Activated CD8-positive, alpha-beta memory T cell treated with anti-CD3 and anti-CD28 coated beads for 48 hours (primary cell): ENCODE measurements around the gene LINC00305.

Source experiments
- DNase-seq, 3 experiments: peaks; one replicate each; pipeline ENCODE4 v3.0.0-alpha.2; 2020; ENCODE audit warnings: low read depth in 2 of 3, low spot score in 2 of 3

Gene LINC00305

DNA sequence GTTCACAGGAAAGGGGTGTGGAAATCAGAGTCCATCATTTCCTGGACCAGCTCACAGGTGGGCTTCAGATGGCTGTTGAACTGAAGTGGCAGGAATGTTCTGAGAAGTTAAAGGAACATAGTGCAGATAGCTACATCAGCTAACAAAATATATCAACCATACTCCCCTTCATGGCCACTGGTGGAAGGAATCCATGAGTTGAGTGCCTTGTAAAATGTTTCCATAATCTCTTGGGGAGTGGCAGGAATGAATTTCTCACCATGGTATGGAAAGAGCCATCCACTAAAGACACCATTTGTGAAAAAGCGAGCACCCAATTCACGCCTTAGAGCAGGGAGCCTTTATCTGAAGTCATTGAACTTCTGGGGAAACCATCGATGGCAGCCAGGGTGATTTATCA is at the start of gene LINC00305:
Gene LINC00305 (minus strand): TSS at position 101 of the 400 bp plus-strand sequence.
- no peak for DNase-seq

GRCh38 chr18:64191069-64191468 is 42.2 kb upstream of the LINC00305 start:
- DNase-seq: no peak

DNA sequence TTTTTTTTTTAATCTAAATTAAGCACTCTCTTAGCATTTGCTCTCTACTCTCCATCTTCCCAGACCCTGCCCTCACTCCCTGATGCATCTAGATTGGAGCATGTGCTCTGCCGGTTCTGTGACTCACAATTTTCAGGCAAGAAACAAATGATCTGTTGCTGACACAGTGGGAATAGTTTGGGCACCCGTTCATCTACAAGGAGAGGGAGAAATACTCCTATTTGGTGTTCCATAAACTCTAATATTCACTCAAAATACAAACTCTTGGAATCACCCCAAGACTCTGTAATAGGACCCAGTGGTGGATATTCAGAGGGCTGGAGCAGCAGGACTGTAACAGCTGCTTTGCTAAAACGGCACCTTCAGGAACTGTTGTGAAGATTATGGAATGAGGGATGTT is 37.1 kb upstream of the LINC00305 start:
- no peak for DNase-seq

GRCh38 chr18:64183665-64184064 is 34.8 kb upstream of the LINC00305 start:
- DNase-seq: no peak

GRCh38 chr18:64180617-64181016 is 31.7 kb upstream of the LINC00305 start:
- no peak for DNase-seq

- no peak for DNase-seq
Observed at GRCh38 chr18:64180171-64180570, 31.3 kb upstream of the LINC00305 start.

- no peak for DNase-seq
Observed at GRCh38 chr18:64179556-64180080, 30.7 kb upstream of the LINC00305 start.

DNA sequence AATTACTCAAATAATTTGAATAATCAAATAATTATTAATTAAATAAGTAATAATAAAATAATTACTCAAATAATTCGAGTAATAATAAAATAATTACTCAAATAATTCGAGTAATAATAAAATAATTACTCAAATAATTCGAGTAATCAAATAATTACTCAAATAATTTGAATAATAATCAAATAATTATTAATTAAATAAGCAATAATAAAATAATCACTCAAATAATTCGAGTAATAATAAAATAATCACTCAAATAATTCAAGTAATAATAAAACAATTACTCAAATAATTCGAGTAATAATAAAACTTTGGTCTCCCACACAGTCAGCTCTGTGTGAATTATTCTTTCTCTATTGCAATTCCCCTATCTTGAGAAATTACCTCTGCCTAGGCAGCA is 30.0 kb upstream of the LINC00305 start:
- DNase-seq: no peak

DNA sequence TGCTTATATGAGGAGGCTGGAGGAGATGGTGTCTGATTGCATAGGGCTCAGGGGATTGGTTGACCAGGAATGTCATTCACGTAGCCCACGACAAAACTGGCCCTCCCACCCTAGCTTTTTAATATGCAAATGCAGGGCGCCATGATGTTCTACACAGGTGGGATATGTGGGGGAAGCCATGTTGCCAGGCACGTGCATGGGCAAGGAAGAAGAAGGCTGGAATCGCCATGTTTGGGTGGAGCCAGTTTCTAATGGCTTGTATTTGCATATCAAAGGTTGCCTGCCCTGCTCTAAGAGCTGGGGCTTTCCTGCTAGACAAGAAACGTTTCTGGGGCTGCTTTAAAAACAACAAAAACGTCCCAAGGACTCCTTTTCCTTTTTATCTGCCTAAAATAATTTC is 26.5 kb upstream of the LINC00305 start:
- no peak for DNase-seq

DNA sequence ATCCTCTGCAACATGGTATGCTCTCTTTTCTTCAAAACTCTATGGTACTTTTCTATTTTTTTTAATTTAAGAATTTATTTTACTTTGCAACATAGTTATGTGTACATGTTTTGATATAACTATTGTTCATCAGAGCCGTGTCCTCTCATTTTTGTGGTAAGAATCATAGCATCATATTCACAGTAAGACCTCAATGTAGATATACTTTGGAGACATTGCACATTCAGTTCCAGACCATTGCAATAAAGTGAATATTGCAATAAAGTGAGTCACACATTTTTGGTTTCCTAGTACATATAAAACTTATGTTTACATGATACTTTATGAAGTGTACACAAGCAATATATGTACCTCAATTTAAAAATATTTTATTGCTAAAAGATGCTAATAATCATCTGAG is 22.7 kb upstream of the LINC00305 start:
- no peak for DNase-seq

GRCh38 chr18:64167408-64167925 is 18.6 kb upstream of the LINC00305 start:
- DNase-seq: no peak

DNA sequence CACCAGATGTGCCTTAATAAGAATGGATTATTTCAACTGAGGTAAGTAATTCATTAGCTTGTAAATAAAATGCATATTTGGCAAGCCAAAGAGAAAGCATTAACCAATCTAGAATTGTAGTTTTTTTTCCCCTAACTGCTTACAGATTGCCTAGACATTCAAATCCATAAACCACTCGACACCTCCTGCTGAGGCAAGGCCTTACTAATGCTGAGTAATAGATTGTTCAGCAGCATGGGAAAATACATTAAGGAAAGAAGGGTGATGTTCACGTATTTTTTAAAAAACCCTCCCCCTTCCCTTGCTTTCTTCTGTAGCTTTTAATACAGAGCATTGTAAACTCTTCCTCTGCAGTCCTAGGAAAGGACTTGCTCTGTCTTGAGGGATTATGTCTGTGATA is 17.0 kb upstream of the LINC00305 start:
- no peak for DNase-seq

- DNase-seq: no peak
Observed at GRCh38 chr18:64164883-64165282, 16.0 kb upstream of the LINC00305 start.

DNA sequence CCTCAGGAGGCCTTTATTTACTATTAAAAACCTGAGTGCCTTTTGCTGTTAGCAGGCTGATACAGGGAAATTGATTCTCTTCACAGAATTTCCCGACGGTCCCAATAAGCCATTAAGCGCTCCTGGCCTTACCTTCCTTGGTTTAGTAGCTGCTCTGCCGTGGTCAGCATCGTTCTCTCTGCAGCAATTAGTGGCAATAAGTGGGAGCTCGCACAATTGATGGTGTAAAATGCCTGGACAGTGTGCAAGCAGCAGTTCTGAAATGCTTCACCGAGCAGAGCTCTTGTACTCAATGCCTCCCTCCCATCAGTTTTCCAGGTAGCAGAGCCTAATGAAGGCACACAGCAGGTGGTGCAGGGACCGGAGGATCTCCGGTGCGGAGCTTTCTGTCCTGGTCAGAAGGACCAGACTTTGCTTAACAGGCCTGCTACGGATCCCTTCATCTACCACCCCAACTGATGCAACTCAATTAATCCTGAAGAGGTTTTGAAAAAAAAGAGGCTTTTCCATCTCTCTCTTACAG is 1.1 kb upstream of the LINC00305 start:
- DNase-seq: no peak

DNA sequence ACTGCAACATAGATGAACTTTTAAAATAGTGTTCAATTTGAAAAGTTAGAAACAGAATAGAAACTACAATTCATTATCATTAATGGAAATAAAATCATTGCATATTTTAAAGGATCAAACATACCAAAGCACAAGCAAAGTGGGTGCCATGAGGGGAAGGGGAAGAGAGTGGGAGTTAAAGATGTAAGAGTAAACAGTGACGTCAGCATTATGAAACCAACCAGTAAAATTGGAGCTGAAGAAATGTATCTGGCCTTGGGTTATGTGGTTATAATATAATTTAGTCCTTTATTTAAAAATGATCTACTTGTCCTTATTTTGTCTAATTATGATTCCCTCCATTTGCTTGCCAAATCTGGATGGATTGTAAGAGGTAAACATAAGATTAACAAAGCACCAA is 6.0 kb downstream of the LINC00305 start:
- no peak for DNase-seq

GRCh38 chr18:64137914-64138313 is 11.0 kb downstream of the LINC00305 start:
- DNase-seq: no peak

DNA sequence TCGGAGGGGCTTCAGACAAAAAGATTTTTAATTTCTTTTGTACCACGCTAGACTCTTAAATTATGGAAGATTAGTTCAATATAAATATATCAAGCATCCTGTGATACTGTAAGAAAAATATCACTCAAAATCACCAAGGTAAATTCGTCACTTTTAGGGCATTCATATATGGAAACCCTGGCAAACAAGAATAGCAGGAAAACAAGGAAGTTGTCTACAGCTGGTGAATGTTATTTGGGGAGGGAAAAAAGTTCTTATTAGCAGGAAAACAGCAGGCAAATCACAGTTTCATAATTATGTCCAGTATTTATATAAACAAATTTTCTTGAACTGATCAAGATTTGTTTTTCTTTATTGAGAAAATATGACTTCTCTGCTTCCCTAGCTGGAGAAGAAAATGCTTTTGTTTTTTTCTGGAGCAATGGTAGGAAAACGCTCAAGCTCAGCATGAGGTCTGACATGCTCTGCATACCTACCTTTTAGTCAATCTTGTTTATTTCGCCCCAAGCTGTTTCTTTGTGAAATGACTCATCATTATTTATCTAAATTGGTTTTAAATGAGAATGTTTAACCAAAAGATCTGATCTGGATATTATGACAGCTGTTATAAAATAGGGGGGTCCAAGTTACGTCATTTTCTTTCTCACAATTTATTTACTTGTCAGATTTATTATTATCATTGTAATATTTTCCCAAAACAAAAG is 14.7 kb downstream of the LINC00305 start:
- no peak for DNase-seq

- no peak for DNase-seq
Observed at GRCh38 chr18:64132871-64133270, 16.0 kb downstream of the LINC00305 start.

DNA sequence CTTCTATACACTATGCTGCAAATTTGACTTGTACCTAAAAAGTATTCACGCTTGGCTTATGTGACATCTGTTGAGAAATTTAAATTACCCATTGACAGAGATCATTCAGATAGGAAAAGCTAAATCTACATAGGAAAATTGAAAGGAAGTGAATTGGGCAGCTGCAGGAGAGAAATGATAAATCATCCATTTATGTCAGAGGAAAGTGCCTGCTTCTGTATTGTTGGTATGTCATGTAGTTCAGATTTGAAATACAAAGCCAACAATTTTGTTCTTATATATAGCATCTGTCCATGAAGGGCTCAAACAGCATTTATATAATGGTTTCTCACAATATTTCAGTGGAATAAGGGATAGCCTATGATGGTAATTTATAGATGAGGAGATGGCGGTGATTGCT is 17.6 kb downstream of the LINC00305 start:
- DNase-seq: no peak

DNA sequence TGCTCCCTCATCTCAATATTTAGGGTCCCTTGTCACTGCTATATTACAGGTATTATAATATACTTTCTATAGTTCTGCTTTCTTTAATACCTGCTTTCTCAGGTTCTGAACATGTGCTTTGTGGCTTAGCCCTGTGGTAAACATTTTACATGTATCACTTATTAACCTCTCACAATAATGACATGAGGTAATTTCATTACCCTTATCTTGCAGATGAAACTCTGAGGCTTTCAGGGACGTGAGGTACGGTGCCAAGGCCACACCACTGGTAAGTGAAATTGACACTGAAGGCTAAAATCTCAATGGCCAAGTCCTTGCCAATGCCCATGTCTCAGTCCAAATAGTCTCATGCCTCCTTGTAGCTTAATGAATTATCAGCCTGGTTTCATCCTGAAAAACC is 21.7 kb downstream of the LINC00305 start:
- no peak for DNase-seq

- DNase-seq: no peak
Observed at GRCh38 chr18:64119916-64120315, 29.0 kb downstream of the LINC00305 start.

- no peak for DNase-seq
Observed at GRCh38 chr18:64118406-64118805, 30.5 kb downstream of the LINC00305 start.
